Aorta (tissue), 5 donors: ENCODE measurements around the gene DCAF7. TPM values are rescaled to one million over a fixed set of nuclear protein-coding genes. Genes with fewer than 3 reads are reported as not detected.

Experiments
- ATAC-seq: fragments of 200-7000 bp; cut with Tn5 transposase; one replicate; pipeline ENCODE4 v1.9.1; 2022; ENCODE audit warnings: moderate library complexity; ENCODE audit not compliant: low FRiP score
- DNase-seq, 2 donors: peaks; one replicate each; pipeline ENCODE4 v3.0.0-alpha.2; 2020
- H3K27ac ChIP-seq, 2 donors: one replicate each; pipeline ENCODE4 v1.5.1; 2013; ENCODE audit warnings: low read length in 2 of 2, mild to moderate bottlenecking in 2 of 2, moderate library complexity in 2 of 2, control low read depth in 1 of 2, inconsistent platforms in 1 of 2, low read depth in 1 of 2
- H3K27me3 ChIP-seq, 2 donors: one replicate each; pipeline ENCODE4 v1.6.1; 2013; ENCODE audit warnings: control low read depth in 1 of 2, low read length in 1 of 2, mild to moderate bottlenecking in 1 of 2, moderate library complexity in 1 of 2; ENCODE audit not compliant: insufficient read depth in 2 of 2, control insufficient read depth in 1 of 2
- H3K36me3 ChIP-seq, 2 donors: one replicate each; pipeline ENCODE4 v1.6.1; 2013; ENCODE audit warnings: control low read depth in 1 of 2, low read length in 1 of 2, mild to moderate bottlenecking in 1 of 2; ENCODE audit not compliant: insufficient read depth in 2 of 2, control insufficient read depth in 1 of 2
- H3K4me1 ChIP-seq, 2 donors: one replicate each; pipeline ENCODE4 v1.6.1; 2013; ENCODE audit warnings: low read length in 2 of 2, control low read depth in 1 of 2, mild to moderate bottlenecking in 1 of 2, moderate library complexity in 1 of 2; ENCODE audit not compliant: insufficient read depth in 2 of 2, control insufficient read depth in 1 of 2
- H3K4me3 ChIP-seq, 2 donors: one replicate each; pipeline ENCODE4 v1.5.1; 2013; ENCODE audit warnings: low read length in 2 of 2, control low read depth in 1 of 2, mild to moderate bottlenecking in 1 of 2
- H3K9me3 ChIP-seq: one replicate; pipeline ENCODE4 v1.6.1; 2013; ENCODE audit warnings: mild to moderate bottlenecking, low read length; ENCODE audit not compliant: control insufficient read depth
- WGBS, 2 donors: extraction: QIAGEN DNeasy Blood & Tissue Kit; methylation state at CpG; one replicate each; pipeline ENCODE4 v1.1.7; 2013; 5-methylcytosine and 5-hydroxymethylcytosine counted together
- intact Hi-C, 2 donors: fragments of 100-400 bp; cut with DNase I; formaldehyde crosslinking; loops; one replicate each; pipeline versions ENCODE4 v1.14.2 to v1.15.0; 2022
- polyA plus RNA-seq, 2 donors: library from polyadenylated mRNA; stranded (reverse); fragments of 200-250 nt; gene quantifications; one replicate each; pipeline ENCODE4 v1.2.3, GENCODE V29; 2013
- total RNA-seq, 2 donors: library from RNA; stranded (reverse); fragmentation: NEBNext Ultra II Directional; extraction: Animal tissue kit (Norgen Biotek cat#: 25700); gene quantifications; one replicate each; pipeline ENCODE4 v1.2.1, GENCODE V29; 2021
- donor health status: healthy with polysubstance abuse.
- donor health status: Bipolar disorder and iron deficiency.
- donor health status: DM: no; HTN: no; CAD: no.
- donor health status: DM: no; HTN: no; CAD: no.
- donor health status: DM: yes; HTN: yes; CAD: no.

The DCAF7 gene
- total and polyA plus RNA-seq, 4 donors: 11.0 to 52.7 (median 27.0) TPM

GRCh38 chr17:63601439-63602371 is 51.4 kb downstream of the DCAF7 start:
- intact Hi-C loops: loop anchor here in 1 of 2 donors (5.0 kb wide), 1 partner anchor 49 kb away; the partner anchor contains the start of gene DCAF7
- Histone ChIP-seq H3K4me3 (peak overlapping the region; percentile 67 to 88), H3K27me3 (no peaks in the 10 kb centered on the region), H3K27ac (peak overlapping the region in 1 of 2 donors; percentile 14), H3K36me3 (peaks cover 0 to 5% of the 10 kb centered on the region in 2 donors), H3K9me3 (no peaks in the 10 kb centered on the region), H3K4me1 (no peaks in the 10 kb centered on the region)
- 47 to 48% methylated on average over 9 of the region's 9 CpGs for WGBS, 2 donors
- ATAC-seq (no peak), DNase-seq (no peak)

GRCh38 chr17:63609816-63610573 is 59.7 kb downstream of the DCAF7 start:
- H3K27me3 ChIP-seq: no peaks in the 10 kb centered on the region
- no peak overlapping the region for H3K4me3 ChIP-seq
- no peaks in the 10 kb centered on the region for H3K4me1 ChIP-seq
- no peak overlapping the region for H3K27ac ChIP-seq
- ATAC-seq: no peak
- intact Hi-C loops: loop anchor here in 1 of 2 donors (10.0 kb wide), 1 partner anchor 905 kb away; no protein-coding TSS in a partner anchor
- H3K9me3 ChIP-seq: no peaks in the 10 kb centered on the region
- H3K36me3 ChIP-seq: peaks cover 0 to 15% of the 10 kb centered on the region in 2 donors
- WGBS, 2 donors: 74 to 80% methylated on average over 6 of the region's 6 CpGs
- no peak for DNase-seq

DNA sequence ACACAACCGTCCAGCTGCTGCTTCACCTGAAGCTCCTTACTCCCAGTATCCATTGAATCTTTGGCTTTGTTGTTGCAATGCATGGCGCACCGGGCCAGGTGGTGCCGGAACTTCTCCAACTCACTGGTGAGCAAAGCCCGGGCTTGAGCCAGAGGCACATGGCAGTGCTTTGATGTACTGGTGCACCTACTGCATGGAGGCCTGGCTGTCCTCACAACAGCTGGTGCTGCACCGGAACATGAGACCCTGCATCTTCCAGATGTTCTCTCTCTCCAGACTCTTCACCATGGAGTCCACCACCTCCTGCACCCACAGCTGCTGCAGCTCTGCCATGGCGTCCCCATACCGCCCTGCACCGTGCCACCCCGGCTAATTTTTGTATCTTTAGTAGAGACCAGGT is 60.6 kb downstream of the DCAF7 start:
- no peak for DNase-seq
- intact Hi-C loops: loop anchor here in 1 of 2 donors (10.0 kb wide), 1 partner anchor 906 kb away; no protein-coding TSS in a partner anchor
- no peaks in the 10 kb centered on the region for H3K9me3 ChIP-seq
- H3K27me3 ChIP-seq: no peaks in the 10 kb centered on the region
- WGBS, 2 donors: 89 to 91% methylated on average over 10 of the region's 10 CpGs
- H3K4me3 ChIP-seq: no peak overlapping the region
- H3K36me3 ChIP-seq: peaks cover 0 to 10% of the 10 kb centered on the region in 2 donors
- no peak overlapping the region for H3K27ac ChIP-seq
- H3K4me1 ChIP-seq: no peaks in the 10 kb centered on the region
- no peak for ATAC-seq

DNA sequence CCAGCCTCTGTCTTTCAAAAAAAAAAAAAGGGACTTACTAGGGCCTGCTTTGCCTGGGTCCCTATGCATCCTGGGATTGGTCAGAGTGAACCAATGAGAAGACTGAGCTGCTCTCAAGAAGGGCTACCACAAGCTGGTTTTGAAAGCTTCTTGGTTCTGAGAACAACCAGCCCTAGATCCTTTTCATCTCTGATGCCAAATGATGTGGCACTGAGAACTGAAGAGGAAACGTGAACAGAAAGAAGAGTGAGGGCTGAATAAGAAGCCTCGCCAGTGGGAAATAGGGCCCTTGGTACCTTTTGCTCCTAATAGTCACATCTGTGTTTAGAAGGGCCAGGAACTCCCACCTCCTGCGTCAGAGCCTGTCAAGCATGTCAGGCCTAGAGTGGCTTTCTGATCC is 61.1 kb downstream of the DCAF7 start:
- peaks cover 0 to 10% of the 10 kb centered on the region in 2 donors for H3K36me3 ChIP-seq
- no peaks in the 10 kb centered on the region for H3K4me1 ChIP-seq
- ATAC-seq: no peak
- no peak overlapping the region for H3K27ac ChIP-seq
- WGBS, 2 donors: 80 to 83% methylated on average over 3 of the region's 3 CpGs
- DNase-seq: no peak
- no peaks in the 10 kb centered on the region for H3K9me3 ChIP-seq
- no peak overlapping the region for H3K4me3 ChIP-seq
- H3K27me3 ChIP-seq: no peaks in the 10 kb centered on the region
- intact Hi-C loops: loop anchor here in 1 of 2 donors (10.0 kb wide), 1 partner anchor 907 kb away; no protein-coding TSS in a partner anchor

- 88 to 89% methylated on average over 2 of the region's 2 CpGs for WGBS, 2 donors
- Histone ChIP-seq H3K27ac (no peak overlapping the region), H3K36me3 (no peaks in the 10 kb centered on the region), H3K4me1 (no peaks in the 10 kb centered on the region), H3K27me3 (no peaks in the 10 kb centered on the region), H3K9me3 (no peaks in the 10 kb centered on the region), H3K4me3 (no peak overlapping the region)
- no peak for ATAC-seq
- intact Hi-C loops: loop anchor here in 1 of 2 donors (2.0 to 10.0 kb wide), 2 partner anchors 189 to 909 kb away; no protein-coding TSS in a partner anchor
- no peak for DNase-seq
These were observed 63.4 kb downstream of the DCAF7 start for GRCh38 chr17:63613663-63614062.

- peak overlapping the region; percentile 10 for H3K4me3 ChIP-seq
- H3K9me3 ChIP-seq: no peaks in the 10 kb centered on the region
- no peak for ATAC-seq
- H3K27ac ChIP-seq: peak overlapping the region in 1 of 2 donors; percentile 77
- 5 to 6% methylated on average over 10 of the region's 10 CpGs for WGBS, 2 donors
- peaks cover 0 to 5% of the 10 kb centered on the region in 2 donors for H3K4me1 ChIP-seq
- intact Hi-C loops: loop anchor here in 1 of 2 donors (5.0 kb wide), 1 partner anchor 76 kb away; no protein-coding TSS in a partner anchor
- H3K27me3 ChIP-seq: no peaks in the 10 kb centered on the region
- H3K36me3 ChIP-seq: no peaks in the 10 kb centered on the region
- DNase-seq: no peak
These were observed 71.0 kb downstream of the DCAF7 start for GRCh38 chr17:63621229-63621683.

- H3K9me3 ChIP-seq: no peaks in the 10 kb centered on the region
- peaks cover 2 to 5% of the 10 kb centered on the region in 2 donors for H3K4me1 ChIP-seq
- peak within 1 kb of the TSS; percentile 34 to 77 for H3K27ac ChIP-seq
- H3K4me3 ChIP-seq: peak within 1 kb of the TSS; percentile 74 to 93
- H3K27me3 ChIP-seq: no peaks in the 10 kb centered on the region
- intact Hi-C loops: loop anchor here in 1 of 2 donors (5.0 kb wide), 1 partner anchor 75 kb away; no protein-coding TSS in a partner anchor
- DNase-seq (peak; percentile 98 to 100), ATAC-seq (peak; percentile 98)
- H3K36me3 ChIP-seq: no peaks in the 10 kb centered on the region
- WGBS, 2 donors: 0 to 1% methylated on average over 69 to 75 of the region's 75 CpGs
These were observed 71.7 kb downstream of the DCAF7 start, which contains the start of gene MAP3K3 for GRCh38 chr17:63621684-63622573. Gene MAP3K3 (plus strand): TSS chr17:63622417. CDS start chr17:63622760, 343 bp downstream.
